Measurements from ENCODE around the gene TAPBP.
A peak's percentile ranks its signal among the peaks of the same experiment; 100 is the strongest.

Gene TAPBP

DNA sequence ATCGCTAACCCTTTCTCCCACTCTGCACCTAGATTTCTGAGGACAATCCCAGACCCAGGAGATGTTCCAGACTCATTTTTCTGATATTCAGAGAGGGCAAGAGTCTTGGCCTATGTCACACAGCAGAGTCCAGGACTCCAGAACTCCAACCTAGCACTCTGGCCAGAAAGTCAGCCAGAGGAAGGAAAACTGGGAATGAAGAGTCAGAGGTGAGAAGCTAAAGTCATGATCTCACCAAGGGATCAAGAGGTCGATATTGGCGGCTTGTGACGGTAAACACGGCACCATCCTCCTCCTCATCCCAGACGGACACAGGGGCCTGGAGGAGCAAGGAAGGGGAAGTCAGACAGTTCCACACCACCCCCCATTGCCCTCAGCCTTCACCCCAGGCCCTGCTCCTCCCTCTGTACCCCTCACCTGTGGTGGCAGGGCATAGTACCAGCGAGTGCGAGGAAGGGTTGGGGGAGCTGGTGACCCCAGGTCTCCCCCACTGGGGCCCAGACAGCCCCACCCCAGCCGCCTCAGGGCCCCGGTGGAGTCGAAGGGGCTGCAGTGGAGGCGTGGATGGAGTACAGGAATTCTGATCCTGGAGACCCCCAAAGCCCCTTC is 17.0 kb downstream of the TAPBP start:
- TF ChIP-seq, protein P1, sequence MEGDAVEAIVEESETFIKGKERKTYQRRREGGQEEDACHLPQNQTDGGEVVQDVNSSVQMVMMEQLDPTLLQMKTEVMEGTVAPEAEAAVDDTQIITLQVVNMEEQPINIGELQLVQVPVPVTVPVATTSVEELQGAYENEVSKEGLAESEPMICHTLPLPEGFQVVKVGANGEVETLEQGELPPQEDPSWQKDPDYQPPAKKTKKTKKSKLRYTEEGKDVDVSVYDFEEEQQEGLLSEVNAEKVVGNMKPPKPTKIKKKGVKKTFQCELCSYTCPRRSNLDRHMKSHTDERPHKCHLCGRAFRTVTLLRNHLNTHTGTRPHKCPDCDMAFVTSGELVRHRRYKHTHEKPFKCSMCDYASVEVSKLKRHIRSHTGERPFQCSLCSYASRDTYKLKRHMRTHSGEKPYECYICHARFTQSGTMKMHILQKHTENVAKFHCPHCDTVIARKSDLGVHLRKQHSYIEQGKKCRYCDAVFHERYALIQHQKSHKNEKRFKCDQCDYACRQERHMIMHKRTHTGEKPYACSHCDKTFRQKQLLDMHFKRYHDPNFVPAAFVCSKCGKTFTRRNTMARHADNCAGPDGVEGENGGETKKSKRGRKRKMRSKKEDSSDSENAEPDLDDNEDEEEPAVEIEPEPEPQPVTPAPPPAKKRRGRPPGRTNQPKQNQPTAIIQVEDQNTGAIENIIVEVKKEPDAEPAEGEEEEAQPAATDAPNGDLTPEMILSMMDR (IDR thresholded peaks at IDR 0.05; ENCODE audit: insufficient read depth, low read length, poor library complexity, severe bottlenecking): no peak
- TF ChIP-seq EZH2phosphoT487 (conservative IDR thresholded peaks at IDR 0.05; ENCODE audit: low read length): no peak
- no peaks in the 10 kb centered on the region for H4K20me1 ChIP-seq (ENCODE audit: low read depth, low read length)
- H3K79me2 ChIP-seq (ENCODE audit: insufficient read depth, low read length): peaks cover 20% of the 10 kb centered on the region
- H3K9me2 ChIP-seq (replicated peaks; ENCODE audit: insufficient read depth, low read length): no peaks in the 10 kb centered on the region
- no peak overlapping the region for H3K27ac ChIP-seq (ENCODE audit: low read depth, low read length)
- H2AFZ ChIP-seq (ENCODE audit: low read depth, low read length, severe bottlenecking): no peak overlapping the region
- peaks cover 26% of the 10 kb centered on the region for H3F3A ChIP-seq (ENCODE audit: insufficient read depth)
- no peaks in the 10 kb centered on the region for H3K36me3 ChIP-seq (ENCODE audit: low read length)
- H3K9ac ChIP-seq (ENCODE audit: low read length): no peak overlapping the region
- no peaks in the 10 kb centered on the region for H3K9me3 ChIP-seq (ENCODE audit: insufficient read depth, low read length)
- no peak overlapping the region for H3K4me3 ChIP-seq (ENCODE audit: insufficient read depth, low read length, poor library complexity, severe bottlenecking)
- peak overlapping the region; percentile 90 for H3K4me2 ChIP-seq (ENCODE audit: low read depth, low read length, poor library complexity, severe bottlenecking)
- no peaks in the 10 kb centered on the region for H3K27me3 ChIP-seq (ENCODE audit: low read length)

DNA sequence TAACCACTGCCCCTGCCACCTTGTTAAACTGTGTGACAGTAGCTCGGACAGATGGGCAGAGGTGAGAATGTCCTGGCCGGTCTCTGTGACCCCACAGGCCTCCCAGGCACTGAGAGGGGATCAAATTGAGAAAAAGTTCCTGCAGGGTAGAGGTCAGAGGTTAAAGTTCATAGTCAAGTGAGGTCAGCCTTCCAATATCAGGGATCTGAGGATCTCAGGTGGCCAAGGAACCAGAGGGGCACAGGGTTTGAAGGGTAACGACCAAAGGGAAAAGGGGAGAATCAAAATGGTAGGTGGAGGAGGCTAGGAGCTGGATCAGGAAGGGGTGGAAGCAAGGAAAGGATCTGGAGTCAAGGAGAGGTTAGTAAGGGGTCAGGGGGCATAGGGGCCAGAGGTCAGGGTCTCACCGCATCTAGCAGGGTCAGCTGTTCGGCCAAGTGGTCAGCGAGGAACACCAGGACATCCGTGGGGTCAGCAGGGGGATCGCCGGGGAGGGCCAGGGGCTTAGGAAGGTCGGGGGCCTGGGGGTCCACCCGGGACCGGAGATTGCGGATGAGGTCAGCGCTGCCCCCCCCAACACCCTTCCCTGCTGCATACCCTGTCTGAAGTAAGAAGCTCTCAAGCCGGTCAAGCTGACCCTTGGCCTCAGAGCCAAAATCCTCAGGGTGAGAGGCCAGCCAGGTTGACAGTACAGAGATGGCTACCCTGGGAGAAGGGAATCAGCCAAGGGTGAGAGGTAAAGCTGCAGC is 18.1 kb downstream of the TAPBP start:
- Histone ChIP-seq H3K9me3 (ENCODE audit: insufficient read depth, low read length) (no peaks in the 10 kb centered on the region), H3K27ac (ENCODE audit: low read depth, low read length) (no peak overlapping the region), H2AFZ (ENCODE audit: low read depth, low read length, severe bottlenecking) (no peak overlapping the region), H3K27me3 (ENCODE audit: low read length) (no peaks in the 10 kb centered on the region), H3F3A (ENCODE audit: insufficient read depth) (peaks cover 28% of the 10 kb centered on the region), H4K20me1 (ENCODE audit: low read depth, low read length) (no peaks in the 10 kb centered on the region), H3K4me2 (ENCODE audit: low read depth, low read length, poor library complexity, severe bottlenecking) (no peak overlapping the region), H3K9ac (ENCODE audit: low read length) (no peak overlapping the region), H3K79me2 (ENCODE audit: insufficient read depth, low read length) (peaks cover 21% of the 10 kb centered on the region), H3K36me3 (ENCODE audit: low read length) (no peaks in the 10 kb centered on the region), H3K4me3 (ENCODE audit: insufficient read depth, low read length, poor library complexity, severe bottlenecking) (no peak overlapping the region), H3K9me2 (replicated peaks; ENCODE audit: insufficient read depth, low read length) (no peaks in the 10 kb centered on the region)
- no peak for TF ChIP-seq EZH2phosphoT487 (conservative IDR thresholded peaks at IDR 0.05; ENCODE audit: low read length)
- TF ChIP-seq, protein P1 (IDR thresholded peaks at IDR 0.05; ENCODE audit: insufficient read depth, low read length, poor library complexity, severe bottlenecking): no peak

DNA sequence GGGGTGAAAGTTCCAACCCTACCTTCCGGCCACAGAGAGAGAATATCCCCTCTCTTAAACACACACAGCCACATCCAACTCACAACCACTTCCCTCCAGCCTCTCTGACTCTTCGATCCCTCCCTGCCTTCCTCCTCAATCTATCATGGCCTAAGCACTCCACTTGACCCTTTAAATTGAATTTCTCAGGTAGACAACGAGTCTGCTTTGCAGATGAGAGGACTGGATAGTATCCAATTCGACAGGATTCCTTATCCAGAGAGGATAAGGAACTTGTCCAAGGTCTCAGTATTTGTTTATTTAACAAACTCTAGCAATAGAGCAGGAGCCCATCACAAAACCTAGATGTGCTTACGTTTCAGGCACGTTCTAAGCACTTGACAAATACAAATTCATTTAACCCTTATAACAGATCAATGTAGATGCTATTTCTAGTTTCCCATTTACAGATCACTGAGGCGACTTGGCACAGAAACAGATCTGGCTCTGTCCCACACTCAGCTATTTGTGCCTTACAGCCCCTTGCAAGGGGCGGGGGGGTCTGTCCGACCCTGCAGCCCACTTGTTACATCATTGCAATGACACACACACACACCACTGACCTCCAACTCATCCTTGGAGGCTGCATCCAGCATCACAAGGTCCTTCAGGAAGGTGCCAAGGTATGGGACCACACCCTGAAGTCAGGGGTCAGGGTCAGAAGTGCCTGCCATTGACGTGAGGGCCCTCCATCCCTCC is 19.6 kb downstream of the TAPBP start:
- H3K9me3 ChIP-seq (ENCODE audit: insufficient read depth, low read length): no peaks in the 10 kb centered on the region
- TF ChIP-seq, protein P1 (IDR thresholded peaks at IDR 0.05; ENCODE audit: insufficient read depth, low read length, poor library complexity, severe bottlenecking): no peak
- TF ChIP-seq EZH2phosphoT487 (conservative IDR thresholded peaks at IDR 0.05; ENCODE audit: low read length): no peak
- no peak overlapping the region for H3K4me2 ChIP-seq (ENCODE audit: low read depth, low read length, poor library complexity, severe bottlenecking)
- no peaks in the 10 kb centered on the region for H4K20me1 ChIP-seq (ENCODE audit: low read depth, low read length)
- H3K27ac ChIP-seq (ENCODE audit: low read depth, low read length): no peak overlapping the region
- no peak overlapping the region for H3K4me3 ChIP-seq (ENCODE audit: insufficient read depth, low read length, poor library complexity, severe bottlenecking)
- H3K36me3 ChIP-seq (ENCODE audit: low read length): no peaks in the 10 kb centered on the region
- no peaks in the 10 kb centered on the region for H3K9me2 ChIP-seq (replicated peaks; ENCODE audit: insufficient read depth, low read length)
- no peaks in the 10 kb centered on the region for H3K27me3 ChIP-seq (ENCODE audit: low read length)
- H3F3A ChIP-seq (ENCODE audit: insufficient read depth): peaks cover 23% of the 10 kb centered on the region
- H2AFZ ChIP-seq (ENCODE audit: low read depth, low read length, severe bottlenecking): no peak overlapping the region
- no peak overlapping the region for H3K9ac ChIP-seq (ENCODE audit: low read length)
- H3K79me2 ChIP-seq (ENCODE audit: insufficient read depth, low read length): peaks cover 27% of the 10 kb centered on the region

Data from SU-DHL-6 (cell line).